HL-60/S4 treated with retinoic acid at 250 ng/mL for 4 days and 3 days (cell line): ENCODE results near the gene ANXA5.
"Not testable (repeated sequence)": the region's sequence is repeated elsewhere in the genome, so short reads cannot be mapped to it uniquely, and the experiment has no call there.

Experiments
- in situ Hi-C: fragments of 300-500 bp; cut with MboI; formaldehyde crosslinking; loops from 2 replicates; pipeline ENCODE4 v1.7.0; 2022; ENCODE audit warnings: low sequenced_read_pairs

Gene ANXA5

DNA sequence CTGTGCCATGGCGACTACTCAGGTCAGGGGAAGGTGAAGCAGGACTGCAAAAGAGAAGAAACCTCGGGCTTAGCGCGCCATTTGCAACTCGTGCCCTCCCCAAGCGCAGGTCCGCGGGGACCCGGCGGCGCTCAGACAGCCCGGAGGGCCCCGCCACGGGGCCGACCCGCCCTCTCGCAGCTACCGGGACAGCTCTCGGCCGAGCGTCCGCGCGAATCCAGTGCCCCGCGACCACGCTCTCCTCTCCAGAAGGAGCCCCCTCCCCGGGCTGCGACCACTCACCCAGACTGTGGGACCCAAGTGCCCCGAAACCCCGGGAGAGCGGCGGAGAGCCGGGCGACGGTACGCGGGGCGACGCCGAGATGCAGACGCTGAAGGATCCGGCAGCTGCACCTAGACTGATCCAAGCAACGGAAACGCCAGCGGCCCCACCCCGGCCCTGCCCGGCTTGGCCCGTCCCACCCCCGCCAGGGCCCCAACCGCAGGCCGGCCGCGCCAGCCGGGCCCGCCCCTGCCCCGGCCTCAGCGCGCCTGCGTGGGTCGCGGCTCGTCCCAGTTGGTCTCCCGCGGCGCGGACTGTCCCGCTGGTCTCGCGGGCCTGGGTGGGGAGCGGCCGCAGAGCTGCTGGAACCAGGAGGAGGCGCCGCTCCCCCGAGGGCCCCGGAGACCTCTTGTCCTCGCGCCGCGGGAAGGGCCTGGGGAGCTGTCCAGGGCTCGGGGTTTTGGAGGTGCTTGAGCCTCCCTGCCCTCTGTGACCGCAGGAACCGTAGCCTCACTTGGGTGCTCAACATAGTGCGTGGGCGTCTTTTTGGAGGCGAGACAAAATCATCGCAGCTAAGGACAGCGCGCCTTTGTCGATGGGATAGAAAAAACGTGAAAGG, at the start of gene ANXA5:
ANXA5 (minus strand) TSS at position 400 of the 881 bp plus-strand sequence; CDS start at position 9, 391 bp downstream.
- in situ Hi-C loops = no loop called here

DNA sequence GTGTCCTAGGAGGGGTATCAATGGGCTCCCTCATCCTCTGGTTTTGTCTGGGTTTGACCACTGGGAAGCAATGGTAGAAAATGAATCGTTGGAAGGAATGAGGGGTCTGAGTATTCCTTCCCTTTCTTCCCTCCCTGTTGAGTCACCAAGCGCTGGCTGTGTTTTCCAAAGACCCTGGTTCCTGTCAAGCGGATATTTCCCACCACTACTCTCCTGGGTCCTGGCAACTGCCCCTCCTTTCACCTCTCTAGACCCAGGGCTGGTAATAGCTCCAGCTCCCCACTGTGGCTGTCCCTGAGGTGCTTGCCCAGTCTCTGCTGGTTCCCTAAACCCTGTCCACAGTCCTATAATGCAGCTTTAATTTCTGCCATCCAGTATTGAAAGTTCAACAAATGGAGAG, 46.0 kb upstream of the ANXA5 start:
- in situ Hi-C loops = no loop called here

DNA sequence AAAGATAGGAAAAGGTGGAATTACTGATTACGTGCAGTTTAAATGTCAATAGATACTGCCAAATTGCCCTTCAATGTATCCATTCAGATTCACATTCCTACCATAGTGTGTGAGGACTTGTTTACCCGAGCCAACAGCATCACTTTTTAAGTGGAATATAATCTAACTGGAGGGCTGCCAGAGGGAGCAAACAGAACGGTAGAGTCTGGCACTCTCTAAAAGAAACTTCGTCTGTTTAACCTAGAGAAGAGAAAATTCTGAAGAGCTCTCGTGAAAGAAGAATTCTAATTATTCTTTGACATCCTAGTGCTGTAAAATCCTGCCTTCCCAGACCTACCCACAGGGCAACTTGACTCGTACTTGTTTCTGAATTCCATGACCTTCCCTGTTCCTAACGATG, 45.0 kb upstream of the ANXA5 start:
- in situ Hi-C loops = no loop called here

DNA sequence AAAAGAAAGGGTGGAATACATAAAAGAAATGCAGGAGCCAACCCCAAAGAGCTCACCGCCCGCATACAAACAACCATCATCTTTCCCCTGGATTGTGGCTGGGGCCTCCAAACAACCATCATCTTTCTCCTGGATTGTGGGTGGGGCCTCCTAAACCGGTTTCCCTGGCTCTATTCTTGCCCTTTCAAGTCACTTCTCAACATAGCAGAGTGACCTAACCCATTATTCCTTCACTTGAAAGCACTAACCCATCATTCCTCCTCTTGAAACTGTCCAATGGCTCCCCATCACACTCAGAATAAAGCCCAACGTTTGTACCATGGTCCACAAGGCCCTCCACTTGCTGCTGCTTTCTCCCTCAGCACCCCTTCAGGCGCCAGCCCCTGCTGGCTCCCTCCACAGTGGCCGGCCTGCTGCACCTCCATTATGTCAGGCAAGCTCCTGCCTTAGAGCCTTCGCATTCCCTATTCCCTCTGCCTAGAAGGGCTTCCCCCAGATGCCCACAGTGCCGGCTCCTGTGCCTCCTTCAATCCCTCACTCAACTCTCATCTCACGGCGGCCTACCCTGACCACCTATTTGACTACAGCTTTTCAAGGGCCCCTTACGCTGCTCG, 44.1 kb upstream of the ANXA5 start:
- in situ Hi-C loops = no loop called here

DNA sequence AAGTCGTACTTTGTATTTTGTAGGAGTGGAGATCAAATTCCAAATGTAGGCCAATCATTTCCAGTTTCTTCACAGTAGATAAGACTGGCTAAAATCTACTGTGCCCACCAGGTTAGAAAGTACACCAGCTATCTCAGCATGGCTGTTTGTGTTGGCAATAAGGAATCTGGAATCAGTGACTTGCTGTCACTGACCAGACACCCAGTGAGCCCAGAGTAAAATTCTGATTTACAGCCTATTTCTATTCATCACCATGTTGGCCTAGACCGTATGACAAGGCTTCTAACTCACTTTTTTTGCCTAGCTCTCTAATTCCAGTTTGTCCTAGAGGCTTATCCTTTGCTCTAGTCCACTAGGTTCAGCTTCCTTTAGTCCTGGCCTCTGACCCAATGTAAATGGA, 42.8 kb upstream of the ANXA5 start:
- in situ Hi-C loops = no loop called here

DNA sequence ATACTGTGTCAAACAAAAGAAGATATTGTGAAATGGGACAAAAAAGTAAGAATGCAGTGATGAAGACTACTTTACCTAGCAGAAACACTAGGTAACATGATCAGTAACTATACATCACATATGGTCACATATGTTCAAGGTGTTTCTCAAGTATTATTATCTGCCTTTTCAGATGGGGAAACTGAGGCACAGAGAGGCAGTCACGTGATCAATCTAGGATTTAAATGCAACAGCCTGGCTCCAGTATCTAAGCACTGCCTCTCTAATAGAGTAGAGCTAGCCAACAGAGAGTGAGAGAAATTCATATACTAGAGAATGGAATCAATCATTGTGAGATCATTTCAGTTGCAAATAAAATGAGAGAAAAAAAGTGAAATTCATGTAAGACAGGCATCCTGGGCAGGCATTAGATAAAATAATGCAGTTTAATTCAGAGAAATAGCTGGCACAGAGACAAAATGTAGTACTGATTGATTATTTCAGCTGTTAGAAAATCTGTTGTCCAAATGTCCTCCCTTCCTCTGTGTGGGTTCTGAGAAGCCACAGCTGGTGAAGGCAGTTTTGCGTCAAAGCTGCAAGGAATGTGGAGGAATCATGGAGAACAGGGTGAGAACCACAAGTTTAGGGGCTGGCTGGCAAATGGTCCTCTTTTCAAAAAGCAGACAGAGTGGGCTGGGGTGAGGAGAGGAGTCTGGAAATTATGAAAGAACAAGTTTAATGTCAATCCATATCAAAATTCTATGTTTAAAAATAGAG, 42.2 kb upstream of the ANXA5 start:
- in situ Hi-C loops = no loop called here

DNA sequence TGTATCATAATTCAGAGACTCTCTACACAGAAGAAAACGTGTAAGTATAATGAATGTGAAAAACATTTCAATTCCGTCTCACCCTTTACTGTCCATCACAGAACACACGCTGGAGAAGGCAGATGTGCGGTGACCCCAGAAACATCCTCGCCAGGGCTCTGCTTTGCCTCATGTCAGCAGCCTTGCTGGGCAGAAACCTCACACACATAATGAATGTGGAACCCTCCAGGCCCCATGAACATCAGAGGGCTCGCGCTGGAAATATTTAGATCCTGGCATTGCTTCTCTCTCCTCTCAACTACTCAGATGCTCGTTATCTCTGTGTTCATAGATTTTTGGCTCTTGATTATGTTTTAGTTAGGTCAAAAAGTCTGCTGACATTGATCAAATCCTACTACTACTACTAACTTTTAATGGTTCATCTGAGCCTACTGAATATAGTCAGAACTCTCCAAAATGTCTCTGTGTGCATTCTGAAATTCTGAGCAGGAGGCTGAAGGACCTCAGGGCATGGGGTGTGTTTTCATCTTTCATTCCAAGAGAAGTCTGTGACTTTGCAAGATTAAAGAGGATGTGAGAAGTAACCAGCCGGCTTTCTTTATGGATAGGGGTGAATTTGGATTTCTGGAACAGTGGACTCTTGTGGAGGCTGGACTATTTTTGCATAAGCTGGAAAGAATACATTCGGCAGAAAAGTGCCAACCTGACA, 41.2 kb upstream of the ANXA5 start:
- in situ Hi-C loops = no loop called here

DNA sequence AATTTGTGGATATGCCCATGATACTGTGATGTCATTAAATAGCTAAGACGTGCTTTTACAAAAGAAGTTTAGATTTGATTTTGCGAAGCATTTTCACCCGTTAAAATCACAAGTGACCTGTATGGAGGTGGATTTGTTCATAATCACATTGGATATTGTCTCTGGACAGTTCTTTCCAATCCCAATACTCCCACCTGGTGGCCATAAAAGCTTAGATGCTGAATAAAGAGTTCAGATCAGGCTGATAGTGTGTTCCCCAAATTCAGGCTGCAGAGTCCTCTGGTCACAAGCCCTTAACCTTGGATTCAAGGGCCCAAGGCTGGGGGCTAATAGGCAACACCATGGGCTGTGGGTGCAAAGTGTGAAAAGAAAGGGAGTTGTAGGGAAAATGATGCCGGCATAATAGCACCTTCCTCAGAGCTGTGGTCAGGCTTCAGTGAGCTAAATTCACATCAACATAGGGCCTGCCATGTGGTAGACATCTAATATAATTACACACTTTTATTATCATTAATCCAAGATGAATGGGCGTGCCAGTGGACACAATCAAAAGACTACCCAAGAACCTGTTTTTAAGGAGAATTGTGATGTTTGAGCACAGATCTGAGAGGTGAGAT, 40.1 kb upstream of the ANXA5 start:
- in situ Hi-C loops = no loop called here

DNA sequence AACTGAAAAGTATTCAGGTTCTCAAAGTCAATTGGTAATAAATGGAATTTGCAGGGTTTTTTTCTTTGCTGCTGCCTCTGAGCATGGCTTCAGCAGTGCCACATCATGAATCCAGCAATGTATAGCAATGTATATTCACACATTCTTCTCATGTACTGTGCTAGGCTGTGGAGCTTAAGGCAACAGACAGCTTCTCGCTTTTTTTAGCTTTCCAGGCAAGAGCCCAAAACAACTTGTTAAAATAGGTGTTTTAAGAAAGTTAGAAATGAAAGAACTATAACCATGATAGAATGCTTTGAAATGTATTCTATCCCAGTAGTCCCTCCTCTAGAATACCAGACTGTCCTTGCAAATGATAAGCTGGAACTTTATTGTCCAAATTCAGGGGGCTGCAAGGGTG, 37.8 kb upstream of the ANXA5 start:
- in situ Hi-C loops = no loop called here

DNA sequence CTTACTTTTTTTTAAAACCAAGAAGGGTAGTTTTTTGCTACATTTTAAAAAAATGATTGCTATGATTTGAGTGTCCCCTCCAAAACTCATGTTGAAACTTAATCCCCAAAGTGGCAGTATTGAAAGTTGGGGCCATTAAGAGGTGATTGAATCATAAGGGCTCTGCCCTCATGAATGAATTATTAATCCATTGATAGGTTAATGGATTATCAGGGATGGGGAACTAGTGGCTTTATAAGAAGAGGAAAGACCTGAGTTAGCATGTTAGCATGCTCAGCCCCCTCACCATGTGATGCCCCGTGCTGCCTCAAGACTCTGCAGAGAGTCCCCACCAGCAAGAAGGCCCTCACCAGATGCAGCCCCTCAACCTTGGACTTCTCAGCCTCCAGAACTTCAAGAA, 37.2 kb upstream of the ANXA5 start:
- in situ Hi-C loops = no loop called here

DNA sequence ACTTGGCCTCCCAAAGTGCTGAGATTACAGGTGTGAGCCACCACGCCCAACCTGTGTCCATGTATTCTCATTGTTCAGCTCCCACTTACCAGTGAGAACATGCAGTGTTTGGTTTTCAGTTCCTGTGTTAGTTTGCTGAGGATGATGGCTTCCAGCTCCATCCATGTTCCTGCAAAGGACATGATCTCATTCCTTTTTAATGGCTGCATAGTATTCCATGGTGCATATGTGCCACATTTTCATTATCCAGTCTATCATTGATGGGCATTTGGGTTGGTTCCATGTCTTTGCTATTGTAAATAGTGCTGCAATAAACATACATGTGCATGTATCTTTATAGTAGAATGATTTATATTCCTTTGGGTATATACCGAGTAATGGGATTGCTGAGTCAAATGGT, 33.0 kb upstream of the ANXA5 start:
- in situ Hi-C loops = not testable (repeated sequence)

DNA sequence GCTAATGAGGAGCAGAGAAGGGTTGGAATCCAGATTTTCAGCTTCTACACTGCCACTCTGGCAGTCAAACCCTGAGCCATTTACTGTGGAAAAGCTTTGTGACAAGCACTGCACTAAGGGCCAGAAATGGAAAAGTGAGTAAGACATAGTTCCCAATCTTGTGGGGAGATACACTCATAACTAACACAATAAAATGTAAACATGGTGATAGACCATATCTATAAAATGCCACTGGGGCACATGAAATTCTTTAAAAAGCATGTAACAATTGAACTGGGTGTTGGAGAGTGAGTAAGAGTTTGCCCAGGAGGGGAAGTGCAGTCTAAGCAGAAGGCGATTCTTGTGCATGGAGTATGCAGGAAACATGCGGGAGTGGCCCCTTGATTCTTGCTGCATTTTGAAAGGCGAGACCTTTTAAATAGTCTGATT, 32.0 kb upstream of the ANXA5 start:
- in situ Hi-C loops = no loop called here

DNA sequence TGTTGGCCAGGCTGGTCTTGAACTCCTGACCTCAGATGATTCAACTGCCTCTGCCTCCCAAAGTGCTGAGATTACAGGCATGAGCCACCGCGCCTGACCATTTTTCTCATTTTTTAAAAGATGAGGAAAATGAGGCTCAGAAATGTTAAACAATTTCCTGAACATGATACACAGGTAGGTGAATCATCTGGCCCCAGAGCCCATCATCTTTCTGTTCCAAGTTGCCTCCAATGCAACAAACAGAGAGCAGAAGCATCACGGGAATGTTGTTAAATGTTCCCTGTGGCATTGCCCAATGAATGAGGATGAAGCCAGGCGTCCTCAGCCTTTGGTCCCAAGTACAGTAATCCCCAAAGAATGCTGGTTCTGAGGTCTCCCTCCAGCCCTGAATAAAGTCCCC, 31.3 kb upstream of the ANXA5 start:
- in situ Hi-C loops = no loop called here

DNA sequence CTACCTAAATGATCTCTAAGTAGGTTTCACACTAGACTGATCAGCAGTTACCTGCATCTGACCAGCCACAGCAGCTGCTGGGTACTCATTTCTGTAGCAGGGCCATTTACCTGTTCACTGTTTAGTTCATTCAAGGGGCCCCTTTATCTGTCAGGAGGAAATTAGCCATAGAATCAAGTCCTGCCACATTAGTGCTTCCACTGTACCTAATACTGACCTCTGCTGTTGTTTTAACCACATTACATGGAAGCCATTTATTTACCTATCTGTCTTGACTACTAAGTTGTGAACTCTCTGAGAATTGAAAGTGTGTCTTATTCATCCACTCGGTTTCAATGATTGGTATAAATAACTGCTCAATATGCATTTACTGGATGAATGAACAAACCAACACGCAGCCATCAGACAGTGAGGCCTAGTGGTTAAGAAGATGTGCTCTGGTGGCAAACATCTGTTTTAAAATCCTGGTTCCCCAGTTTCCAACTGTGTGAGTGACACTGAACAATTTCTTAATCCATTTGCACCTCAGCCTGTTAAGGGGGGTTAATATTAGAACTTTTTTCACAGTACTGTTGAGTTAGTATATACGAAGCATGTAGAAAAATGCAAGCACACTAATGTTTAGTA, 30.0 kb upstream of the ANXA5 start:
- in situ Hi-C loops = no loop called here

DNA sequence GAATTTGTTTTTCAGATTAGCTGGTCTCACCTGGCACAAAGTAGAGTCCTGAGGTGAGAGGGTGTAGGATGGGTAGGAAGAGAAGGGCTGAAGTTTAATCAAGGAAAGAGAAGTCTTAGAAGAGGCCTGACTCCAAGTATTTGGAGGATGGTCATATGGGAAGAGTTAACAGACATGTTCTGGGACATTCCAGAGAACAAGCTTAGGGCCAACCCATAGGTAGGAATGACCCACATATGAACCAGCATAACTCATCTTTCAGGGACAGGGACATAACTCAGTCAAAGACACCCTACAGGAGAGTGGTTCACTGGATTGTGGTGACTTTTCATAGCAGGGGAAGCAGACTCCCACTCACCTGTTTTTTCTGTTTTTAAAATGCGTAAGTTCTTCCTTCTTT, 27.9 kb upstream of the ANXA5 start:
- in situ Hi-C loops = no loop called here

DNA sequence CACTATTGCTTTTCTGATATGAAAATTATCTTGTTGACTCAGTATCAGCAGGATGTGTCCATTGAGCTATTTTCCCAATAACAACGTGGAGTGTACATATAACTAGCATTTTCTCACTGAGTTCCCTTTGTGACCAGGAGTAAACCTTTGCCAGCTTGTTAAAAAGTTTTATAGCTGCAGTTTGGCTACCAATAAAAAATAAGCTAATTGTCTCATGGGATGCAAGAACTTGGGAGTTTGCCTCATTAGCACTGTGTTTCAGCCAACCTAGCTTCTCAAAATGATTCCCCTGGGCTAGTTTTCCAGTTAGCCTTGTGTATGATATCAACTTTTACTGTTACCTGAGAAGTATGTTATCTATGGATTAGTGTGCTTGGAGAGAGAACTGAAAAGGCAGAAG, 24.9 kb upstream of the ANXA5 start:
- in situ Hi-C loops = no loop called here

DNA sequence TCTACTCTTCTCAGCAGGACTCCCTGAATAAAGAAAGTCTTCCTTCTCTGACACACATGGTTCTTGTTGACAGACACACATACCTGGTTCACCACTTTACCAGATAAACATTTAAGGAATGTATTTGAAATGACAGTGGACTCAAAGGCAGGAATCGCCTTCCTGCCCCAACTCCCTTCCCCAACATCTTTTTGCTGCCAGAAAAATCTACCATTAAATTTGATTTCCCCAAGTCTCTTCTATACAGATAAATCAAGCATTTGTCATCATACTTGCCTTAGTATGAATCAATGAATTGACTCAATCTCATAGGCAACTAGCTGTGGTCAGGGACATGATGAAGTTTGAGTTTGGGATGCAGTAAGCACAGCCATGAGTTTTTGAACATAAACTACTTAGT, 23.3 kb upstream of the ANXA5 start:
- in situ Hi-C loops = no loop called here

DNA sequence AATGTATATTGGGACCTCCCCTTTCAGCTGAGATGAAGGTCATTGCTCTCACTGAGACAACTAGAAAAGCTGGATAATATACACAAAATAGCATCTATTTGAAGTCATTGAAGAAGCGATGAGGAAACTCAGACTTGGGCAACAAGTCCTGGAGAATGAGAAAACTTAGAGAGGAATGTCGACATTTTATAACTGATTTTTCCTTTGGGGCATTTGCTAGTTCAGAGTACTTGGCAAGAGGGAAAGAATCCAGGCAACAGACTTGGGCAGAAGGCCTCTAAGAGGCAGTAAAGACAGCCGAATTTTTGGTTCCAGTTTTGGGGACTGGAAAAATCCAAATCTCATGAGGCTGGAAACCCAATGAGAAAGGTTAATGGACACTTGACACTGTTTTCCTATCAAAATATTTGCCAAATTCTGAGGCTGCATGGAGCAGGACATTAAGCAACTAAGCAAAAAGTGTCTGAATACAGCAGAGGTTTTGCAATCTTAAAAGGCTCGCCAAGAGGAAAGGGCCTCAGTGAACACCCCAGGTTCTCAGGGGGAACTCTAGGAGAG, 21.0 kb upstream of the ANXA5 start:
- in situ Hi-C loops = no loop called here

DNA sequence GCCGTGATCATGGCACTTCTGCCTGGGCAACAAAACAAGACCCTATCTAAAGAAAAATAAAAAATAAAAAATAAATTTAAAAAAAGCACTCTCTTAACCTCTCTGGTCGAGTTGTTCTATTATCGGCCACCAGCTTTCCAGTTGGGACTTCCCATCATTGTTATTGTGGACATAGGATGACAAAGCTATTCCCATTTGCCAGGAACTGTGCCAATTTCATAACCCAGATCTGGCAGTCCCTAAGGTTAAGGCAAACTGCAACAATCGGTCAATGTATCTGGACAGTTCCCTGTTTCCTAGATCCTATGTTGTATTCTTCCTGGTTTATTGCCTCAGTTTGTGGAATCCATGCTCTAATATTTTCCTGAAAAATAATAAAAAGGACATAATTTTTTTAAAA, 17.8 kb upstream of the ANXA5 start:
- in situ Hi-C loops = no loop called here

DNA sequence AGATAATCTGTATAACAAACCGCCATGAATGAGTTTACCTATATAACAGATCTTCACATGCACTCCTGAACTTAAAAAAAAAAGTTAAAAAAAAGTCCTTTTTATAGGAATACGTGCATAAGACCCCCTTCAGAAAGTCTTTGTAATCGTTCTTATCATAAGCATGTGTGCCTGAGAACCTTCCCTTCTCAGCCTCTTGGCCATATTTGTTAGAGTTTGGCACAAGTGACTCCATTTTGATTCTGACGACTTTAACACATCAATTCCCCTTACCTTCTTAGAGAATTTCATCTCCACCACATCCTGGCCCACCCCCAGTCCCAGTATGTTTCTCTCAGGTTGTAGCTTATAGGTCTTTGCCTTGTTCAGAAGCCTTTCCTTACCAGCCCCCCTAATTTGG, 16.0 kb upstream of the ANXA5 start:
- in situ Hi-C loops = no loop called here
